GM06990 (cell line): ENCODE results near the gene GNG8.

Experiments used
- DNase-seq: peaks from one replicate; pipeline ENCODE4 v3.0.0-alpha.2; 2011; ENCODE audit not compliant: insufficient read length; ENCODE audit errors: extremely low read depth
- H3K27me3 ChIP-seq: replicated peaks from 2 replicates; pipeline ENCODE4 v1.6.0; 2011; ENCODE audit warnings: low read length; ENCODE audit not compliant: control insufficient read depth, insufficient read depth
- H3K36me3 ChIP-seq: 2 replicates; pipeline ENCODE4 v1.5.1; 2011; ENCODE audit warnings: low read length; ENCODE audit not compliant: control insufficient read depth, insufficient read depth
- H3K4me3 ChIP-seq: replicated peaks from 2 replicates; pipeline ENCODE4 v1.5.1; 2011; ENCODE audit warnings: low read depth, mild to moderate bottlenecking, control low read depth, low read length
- CTCF ChIP-seq: IDR thresholded peaks from 2 replicates; pipeline ENCODE4 v1.5.1; 2011; ENCODE audit warnings: low read length, control low read depth, mild to moderate bottlenecking, inconsistent platforms; ENCODE audit not compliant: insufficient read depth, poor library complexity, severe bottlenecking

GNG8 gene

GRCh38 chr19:46624958-46625661 is 10.9 kb downstream of the GNG8 start, which contains the start of gene PTGIR:
PTGIR (minus strand) TSS chr19:46625089; CDS start chr19:46624225, 864 bp downstream.
- no peak for TF ChIP-seq CTCF
- DNase-seq = no peak
- H3K4me3 ChIP-seq = peak within 1 kb of the TSS; percentile 57
- H3K27me3 ChIP-seq = no peaks in the 10 kb centered on the region
- peaks cover 3% of the 10 kb centered on the region; the same call in 1 of the 2 replicates for H3K36me3 ChIP-seq

DNA sequence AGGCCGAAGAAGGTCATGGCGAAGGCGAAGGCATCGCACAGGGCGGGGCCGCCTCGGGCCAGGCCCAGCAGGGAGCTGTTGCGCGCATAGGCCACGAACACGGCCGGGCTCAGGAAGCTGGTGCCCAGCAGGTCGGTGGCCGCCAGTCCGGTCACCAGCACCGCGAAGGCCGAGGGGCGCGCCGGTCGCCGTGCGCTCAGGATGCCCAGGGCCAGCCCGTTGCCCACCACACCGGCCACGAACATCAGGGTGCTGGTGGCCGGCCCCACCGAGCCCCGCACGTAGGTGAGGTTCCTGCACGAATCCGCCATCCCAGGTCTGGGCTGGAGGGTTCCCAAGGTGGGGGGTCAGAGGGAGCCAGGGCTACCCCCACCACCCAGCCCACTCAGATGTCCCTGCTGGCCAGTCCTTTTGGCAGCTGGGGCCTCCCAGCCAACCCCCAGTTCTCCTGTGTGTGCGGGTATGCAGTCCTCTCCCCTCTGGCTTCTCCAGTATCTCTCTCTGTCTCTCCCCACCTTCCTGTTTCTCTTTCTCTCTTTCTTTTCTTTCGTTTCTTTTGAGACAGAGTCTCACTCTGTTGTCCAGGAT is 12.0 kb downstream of the GNG8 start:
- no peak for DNase-seq
- Histone ChIP-seq H3K4me3 (peak overlapping the region; percentile 57), H3K36me3 (peaks cover 3% of the 10 kb centered on the region; the same call in 1 of the 2 replicates), H3K27me3 (no peaks in the 10 kb centered on the region)
- TF ChIP-seq CTCF = no peak

GRCh38 chr19:46622118-46622446 is 13.9 kb downstream of the GNG8 start:
- H3K27me3 ChIP-seq = no peaks in the 10 kb centered on the region
- TF ChIP-seq CTCF = no peak

GRCh38 chr19:46621191-46622117 is 14.5 kb downstream of the GNG8 start:
- peaks cover 3% of the 10 kb centered on the region; the same call in 1 of the 2 replicates for H3K36me3 ChIP-seq
- peak overlapping the region; percentile 43 for H3K4me3 ChIP-seq
- H3K27me3 ChIP-seq = no peaks in the 10 kb centered on the region
- no peak for DNase-seq
- TF ChIP-seq CTCF = no peak

More at GRCh38 chr19:46622118-46622446, 13.9 kb downstream of the GNG8 start:
- Histone ChIP-seq H3K36me3 (peaks cover 3% of the 10 kb centered on the region; the same call in 1 of the 2 replicates), H3K4me3 (peak overlapping the region; percentile 43)
- no peak for DNase-seq

GRCh38 chr19:46620716-46621115 is 15.3 kb downstream of the GNG8 start:
- DNase-seq = no peak
- Histone ChIP-seq H3K36me3 (peaks cover 3% of the 10 kb centered on the region; the same call in 1 of the 2 replicates), H3K27me3 (no peaks in the 10 kb centered on the region), H3K4me3 (no peak overlapping the region)
- TF ChIP-seq CTCF = no peak
